ENCODE results near the gene KRT16.
"Not testable (repeated sequence)": the region's sequence is repeated elsewhere in the genome, so short reads cannot be mapped to it uniquely, and the experiment has no call there.

The KRT16 gene

DNA sequence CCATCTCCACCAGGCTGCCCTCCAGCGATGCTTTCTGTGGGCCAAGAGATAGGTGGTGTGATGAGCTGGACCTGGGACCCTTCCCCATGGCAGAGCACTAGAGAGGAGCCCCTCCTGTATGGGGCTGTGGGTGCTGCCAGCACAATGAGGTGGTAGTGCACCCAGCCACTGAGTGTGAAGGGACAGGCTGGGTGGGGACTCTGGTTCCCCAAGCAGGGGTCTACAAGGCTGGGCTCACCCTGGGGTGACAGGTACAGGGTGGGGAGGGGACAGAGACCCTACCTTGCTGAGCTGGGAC is 15.5 kb upstream of the KRT16 start:
- DNase-seq (ENCODE audit: low read depth in 3 of 3) = not testable (repeated sequence)

DNA sequence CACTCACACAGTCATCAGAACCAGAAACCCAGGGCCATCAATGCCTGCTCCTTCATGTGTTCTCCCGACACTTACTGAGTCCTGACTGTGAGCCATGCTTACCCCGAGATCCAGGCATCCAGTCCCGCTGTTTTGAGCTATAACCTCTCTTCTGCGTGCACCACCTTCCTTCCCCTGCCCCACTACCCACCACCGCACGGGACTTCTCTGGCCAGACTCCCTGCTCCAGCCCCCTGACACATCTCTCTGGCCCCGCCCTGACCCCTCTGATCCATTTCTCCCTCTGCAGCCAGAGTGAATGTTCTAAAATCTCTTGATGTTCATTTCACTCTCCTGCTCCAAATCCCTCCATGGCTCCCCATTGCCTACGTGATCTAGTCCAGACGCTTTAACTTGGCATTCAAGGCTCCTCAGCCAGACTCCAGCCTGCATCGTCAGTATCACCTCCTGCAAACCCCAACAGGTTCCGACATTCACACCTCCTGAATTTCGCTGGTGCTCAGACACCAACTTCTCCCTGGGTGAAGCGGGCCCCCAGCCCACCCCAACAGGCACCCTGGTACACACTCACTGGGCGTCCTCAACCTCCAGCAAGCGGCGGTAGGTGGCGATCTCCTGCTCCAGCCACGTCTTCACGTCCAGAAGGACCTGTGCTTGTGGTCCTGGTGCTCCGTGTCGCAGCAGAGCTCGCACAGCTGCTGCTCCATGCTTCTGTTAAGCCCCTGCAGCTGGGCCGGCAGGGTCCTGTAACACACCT is 14.9 kb upstream of the KRT16 start:
- no peak for DNase-seq (ENCODE audit: low read depth in 3 of 3)

- DNase-seq (ENCODE audit: low read depth in 3 of 3) = not testable (repeated sequence)
These were observed 14.3 kb upstream of the KRT16 start for GRCh38 chr17:41626914-41627295.

DNA sequence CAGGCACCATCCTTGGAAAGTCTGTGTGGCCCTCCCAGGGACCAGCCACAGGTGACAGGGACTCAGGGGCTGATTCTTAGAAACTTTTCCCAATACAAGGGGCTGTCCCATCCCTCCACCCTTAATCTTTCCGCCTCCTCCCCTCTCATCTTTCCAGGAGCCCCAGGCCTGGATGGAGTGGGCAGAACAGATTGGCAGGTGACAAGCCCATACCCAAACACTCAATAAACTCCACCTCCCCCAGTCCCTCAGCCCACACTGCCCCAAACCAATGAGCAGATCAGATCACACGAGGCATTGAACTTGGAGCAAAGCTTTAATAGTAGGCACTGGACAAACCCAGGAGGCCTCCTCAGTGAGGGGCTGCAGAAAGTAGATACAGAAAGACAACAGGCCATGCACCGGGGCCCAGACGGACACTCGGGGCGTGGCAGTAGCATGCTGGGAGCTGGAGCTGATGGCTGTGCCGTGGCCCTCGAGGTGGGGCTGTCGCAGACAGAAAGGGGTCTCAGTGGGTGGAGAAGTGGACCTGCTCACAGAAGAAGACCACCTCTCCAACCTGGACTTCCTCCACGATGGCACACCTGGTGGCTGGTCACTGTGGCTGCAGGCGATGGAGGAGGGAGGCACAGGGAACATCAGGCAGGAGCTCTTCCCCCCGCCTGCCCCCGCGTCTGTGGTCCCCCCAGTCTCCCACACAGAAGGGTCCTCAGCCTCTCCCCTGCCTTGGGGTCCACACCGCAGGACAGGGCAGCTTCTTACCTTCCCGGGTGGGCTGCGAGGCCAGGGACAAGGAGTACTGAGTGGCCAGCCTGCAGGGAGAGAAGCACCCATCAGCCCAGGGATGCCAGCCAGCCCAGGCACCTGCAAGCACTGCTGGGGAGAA is 13.7 kb upstream of the KRT16 start:
- DNase-seq (ENCODE audit: low read depth in 3 of 3) = not testable (repeated sequence)

- DNase-seq (ENCODE audit: low read depth in 3 of 3) = no peak
These were observed 13.0 kb upstream of the KRT16 start for GRCh38 chr17:41625602-41626001.

- no peak for DNase-seq (ENCODE audit: low read depth in 3 of 3)
These were observed 11.9 kb upstream of the KRT16 start, which contains the start of gene KRT17 for GRCh38 chr17:41624208-41625101. Gene KRT17, minus strand, starts transcription at chr17:41624575. Its CDS starts 66 bp downstream, at chr17:41624509.

- DNase-seq (ENCODE audit: low read depth in 3 of 3) = not testable (repeated sequence)
These were observed 10.8 kb upstream of the KRT16 start for GRCh38 chr17:41623184-41623861.

- DNase-seq (ENCODE audit: low read depth in 3 of 3) = not testable (repeated sequence)
These were observed 10.0 kb upstream of the KRT16 start for GRCh38 chr17:41622340-41623183.

GRCh38 chr17:41621916-41622315 is 9.3 kb upstream of the KRT16 start:
- no peak for DNase-seq (ENCODE audit: low read depth in 3 of 3)

- not testable (repeated sequence) for DNase-seq (ENCODE audit: low read depth in 3 of 3)
These were observed 8.9 kb upstream of the KRT16 start for GRCh38 chr17:41621435-41621817.

GRCh38 chr17:41620583-41621434 is 8.2 kb upstream of the KRT16 start:
- DNase-seq (ENCODE audit: low read depth in 3 of 3) = no peak

- DNase-seq (ENCODE audit: low read depth in 3 of 3) = not testable (repeated sequence)
These were observed 7.5 kb upstream of the KRT16 start for GRCh38 chr17:41619927-41620582.

GRCh38 chr17:41619036-41619926 is 6.7 kb upstream of the KRT16 start:
- DNase-seq (ENCODE audit: low read depth in 3 of 3) = no peak

DNA sequence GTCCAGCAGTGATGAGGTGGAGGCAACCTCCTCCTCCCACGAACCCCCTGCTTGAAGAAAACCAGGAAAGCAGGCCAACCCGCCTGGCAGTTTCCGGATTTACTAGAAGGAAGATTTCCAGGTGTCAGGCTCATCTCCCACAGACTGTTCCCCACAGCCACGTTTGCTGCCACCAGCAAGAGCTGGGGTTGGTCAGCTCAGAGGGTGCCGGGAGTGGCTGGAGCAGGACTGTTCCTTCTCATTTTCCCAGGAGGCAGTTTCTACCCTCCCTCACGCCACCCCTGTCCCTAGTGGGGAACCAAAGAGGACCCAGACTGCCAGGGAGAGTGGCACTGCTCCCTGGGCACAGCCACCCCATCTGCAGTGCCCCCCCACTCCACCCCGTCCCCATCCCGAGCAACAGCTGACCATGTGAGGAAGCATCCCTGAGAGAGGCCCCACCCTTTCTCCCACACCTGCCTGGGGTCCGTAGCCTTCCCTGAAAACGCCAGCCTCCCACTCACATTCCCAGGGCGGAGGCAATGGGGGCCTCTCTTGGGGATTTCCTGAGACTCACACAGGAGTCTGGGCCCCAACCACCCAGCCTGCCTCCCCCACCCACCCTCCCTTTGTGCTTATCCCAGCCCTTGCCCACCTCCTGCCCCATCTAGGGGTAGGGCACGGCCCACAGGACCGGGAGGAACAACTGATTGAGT is 5.9 kb upstream of the KRT16 start:
- DNase-seq (ENCODE audit: low read depth in 3 of 3) = no peak

DNA sequence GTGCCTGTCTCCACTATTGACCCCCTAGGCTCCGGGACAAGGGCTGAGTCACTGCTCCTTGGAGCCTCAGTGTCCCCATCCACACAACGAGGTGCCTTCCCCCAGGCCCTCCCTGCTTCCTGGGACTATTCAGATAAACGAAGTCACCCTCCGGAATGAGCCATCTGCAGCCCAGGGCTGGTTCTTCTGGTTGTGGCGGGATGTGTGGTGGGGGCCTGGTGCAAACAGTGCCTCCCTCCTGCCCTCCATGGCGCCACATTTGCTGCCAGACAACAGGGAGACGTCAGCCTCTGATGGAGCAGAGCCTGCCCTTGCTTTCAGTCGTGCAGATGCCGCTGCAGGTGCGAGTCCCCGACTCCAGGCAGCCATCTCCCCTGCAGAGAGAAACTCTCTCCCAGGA is 5.1 kb upstream of the KRT16 start:
- no peak for DNase-seq (ENCODE audit: low read depth in 3 of 3)

DNA sequence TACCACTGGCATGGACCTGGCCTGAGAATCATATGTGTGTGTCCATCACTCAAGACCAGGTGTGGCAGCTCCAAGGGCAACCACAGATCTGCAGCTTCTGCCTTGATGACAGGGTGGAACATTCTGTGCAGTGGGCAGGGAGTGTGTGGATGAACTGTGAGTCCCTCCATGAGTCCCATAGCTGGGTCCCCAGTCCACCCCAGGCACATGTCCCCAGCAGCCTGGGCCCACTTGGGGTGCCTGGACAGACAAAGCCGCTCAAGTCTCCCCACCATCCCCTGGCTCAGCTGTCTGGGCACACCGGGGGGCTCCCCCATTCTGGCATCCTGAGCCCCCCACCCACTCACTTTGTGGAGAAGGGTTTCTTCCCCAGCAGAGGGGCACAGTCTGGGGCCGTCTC is 4.6 kb upstream of the KRT16 start:
- DNase-seq (ENCODE audit: low read depth in 3 of 3) = no peak

DNA sequence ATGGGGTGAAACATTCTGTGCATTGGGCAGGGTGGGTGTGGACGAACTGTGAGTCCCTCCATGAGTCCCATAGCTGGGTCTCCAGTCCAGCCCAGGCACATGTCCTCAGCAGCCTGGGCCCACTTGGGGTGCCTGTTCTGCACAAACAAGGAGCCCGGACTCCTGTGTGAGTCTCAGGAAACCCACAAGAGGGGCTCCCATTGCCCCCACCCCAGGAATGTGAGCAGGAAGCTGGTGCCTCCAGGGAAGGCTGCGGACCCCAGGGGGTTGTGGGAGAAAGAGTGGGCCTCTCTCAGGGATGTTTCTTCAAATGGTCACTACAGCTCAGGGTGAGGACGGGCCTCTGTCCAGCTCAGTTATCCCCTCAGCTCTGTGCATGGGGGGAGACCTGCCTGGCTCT is 3.9 kb upstream of the KRT16 start:
- DNase-seq (ENCODE audit: low read depth in 3 of 3) = not testable (repeated sequence)
